ENCODE results near the gene IPO9.
A peak's percentile ranks its signal among the peaks of the same experiment; 100 is the strongest.

IPO9 gene

DNA sequence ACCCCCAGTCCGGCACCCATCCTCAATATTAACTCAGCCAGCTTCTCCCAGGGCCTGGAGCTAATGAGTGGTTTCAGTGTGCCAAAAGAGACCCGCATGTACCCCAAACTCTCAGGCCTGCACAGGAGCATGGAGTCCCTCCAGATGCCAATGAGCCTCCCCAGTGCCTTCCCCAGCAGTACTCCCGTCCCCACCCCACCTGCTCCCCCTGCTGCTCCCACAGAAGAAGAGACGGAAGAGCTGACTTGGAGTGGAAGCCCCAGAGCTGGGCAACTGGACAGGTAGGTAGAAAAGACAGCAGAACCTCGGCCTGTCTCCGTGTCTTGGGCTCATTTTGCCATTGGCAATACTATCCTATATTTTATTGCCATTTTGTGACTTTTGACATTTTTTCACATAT, 45.4 kb upstream of the IPO9 start:
- TF ChIP-seq, protein P1, sequence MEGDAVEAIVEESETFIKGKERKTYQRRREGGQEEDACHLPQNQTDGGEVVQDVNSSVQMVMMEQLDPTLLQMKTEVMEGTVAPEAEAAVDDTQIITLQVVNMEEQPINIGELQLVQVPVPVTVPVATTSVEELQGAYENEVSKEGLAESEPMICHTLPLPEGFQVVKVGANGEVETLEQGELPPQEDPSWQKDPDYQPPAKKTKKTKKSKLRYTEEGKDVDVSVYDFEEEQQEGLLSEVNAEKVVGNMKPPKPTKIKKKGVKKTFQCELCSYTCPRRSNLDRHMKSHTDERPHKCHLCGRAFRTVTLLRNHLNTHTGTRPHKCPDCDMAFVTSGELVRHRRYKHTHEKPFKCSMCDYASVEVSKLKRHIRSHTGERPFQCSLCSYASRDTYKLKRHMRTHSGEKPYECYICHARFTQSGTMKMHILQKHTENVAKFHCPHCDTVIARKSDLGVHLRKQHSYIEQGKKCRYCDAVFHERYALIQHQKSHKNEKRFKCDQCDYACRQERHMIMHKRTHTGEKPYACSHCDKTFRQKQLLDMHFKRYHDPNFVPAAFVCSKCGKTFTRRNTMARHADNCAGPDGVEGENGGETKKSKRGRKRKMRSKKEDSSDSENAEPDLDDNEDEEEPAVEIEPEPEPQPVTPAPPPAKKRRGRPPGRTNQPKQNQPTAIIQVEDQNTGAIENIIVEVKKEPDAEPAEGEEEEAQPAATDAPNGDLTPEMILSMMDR (IDR thresholded peaks at IDR 0.05) = no peak
- no peak overlapping the region for H3K4me3 ChIP-seq
- DNase-seq (ENCODE audit: low spot score) = no peak
- peak overlapping the region in 1 of 2 donors; percentile 57 for H3K27ac ChIP-seq

DNA sequence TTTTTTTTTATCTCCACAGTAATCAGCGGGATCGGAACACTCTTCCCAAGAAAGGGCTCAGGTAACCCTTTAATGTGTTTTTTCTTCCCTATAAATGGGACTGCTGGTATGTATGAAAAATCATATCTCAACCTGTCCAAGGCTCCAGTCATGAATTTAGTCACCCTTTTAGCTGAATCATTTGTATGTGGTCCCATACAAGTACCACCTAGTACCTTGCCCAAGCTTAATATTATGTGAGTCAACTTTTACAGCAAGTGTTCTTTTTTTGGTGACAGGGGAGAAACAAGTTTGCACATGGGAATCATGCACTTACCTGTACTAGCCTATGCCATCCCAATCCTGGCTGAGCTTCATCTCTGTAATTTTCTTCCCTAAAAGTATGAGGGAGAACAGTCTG, 43.7 kb upstream of the IPO9 start:
- Histone ChIP-seq H3K4me3 (no peak overlapping the region), H3K27ac (no peak overlapping the region)
- TF ChIP-seq, protein P1 (IDR thresholded peaks at IDR 0.05) = no peak
- no peak for DNase-seq (ENCODE audit: low spot score)

DNA sequence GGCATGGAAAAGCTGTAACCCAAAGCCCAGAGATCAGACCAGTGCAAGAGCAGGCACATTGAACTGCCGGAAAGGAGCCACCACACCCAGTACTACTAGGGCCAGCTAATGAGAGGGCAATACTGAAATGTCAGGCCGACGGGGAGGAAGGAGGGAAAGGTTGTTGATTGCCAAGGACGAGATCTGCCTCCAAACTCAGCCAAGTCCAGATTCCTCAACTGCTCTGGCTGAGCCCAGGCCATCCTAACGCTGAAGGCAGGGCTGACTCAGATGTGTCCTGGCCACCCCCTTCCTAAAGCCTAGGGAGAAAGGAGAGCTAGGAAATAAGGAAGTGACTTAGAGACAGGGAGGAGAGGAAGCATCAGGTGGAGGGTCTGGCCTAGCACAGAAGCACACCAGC, 42.1 kb upstream of the IPO9 start:
- Histone ChIP-seq H3K27ac (peak overlapping the region; percentile 32 to 82), H3K4me3 (no peak overlapping the region)
- TF ChIP-seq, protein P1 (IDR thresholded peaks at IDR 0.05) = no peak
- DNase-seq (ENCODE audit: low spot score) = peak; percentile 82

DNA sequence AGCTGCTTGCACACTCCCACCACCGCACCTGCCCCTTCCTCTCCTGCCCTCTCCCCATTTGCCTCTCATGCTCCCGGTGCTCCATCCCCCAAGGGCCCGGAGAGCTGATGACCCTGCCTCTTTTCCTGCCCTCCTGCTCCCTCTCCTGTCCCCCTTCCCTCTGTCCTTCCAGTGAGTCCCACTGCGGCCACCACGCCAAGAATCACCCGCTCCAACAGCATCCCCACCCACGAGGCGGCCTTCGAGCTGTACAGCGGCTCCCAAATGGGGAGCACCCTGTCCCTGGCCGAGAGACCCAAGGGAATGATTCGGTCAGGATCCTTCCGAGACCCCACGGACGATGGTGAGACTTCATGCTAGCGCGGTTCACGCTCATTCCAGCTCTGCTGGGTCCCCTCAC, 40.7 kb upstream of the IPO9 start:
- no peak for DNase-seq (ENCODE audit: low spot score)
- H3K27ac ChIP-seq = peak overlapping the region in 1 of 2 donors; percentile 82
- TF ChIP-seq, protein P1 (IDR thresholded peaks at IDR 0.05) = no peak
- H3K4me3 ChIP-seq = no peak overlapping the region

DNA sequence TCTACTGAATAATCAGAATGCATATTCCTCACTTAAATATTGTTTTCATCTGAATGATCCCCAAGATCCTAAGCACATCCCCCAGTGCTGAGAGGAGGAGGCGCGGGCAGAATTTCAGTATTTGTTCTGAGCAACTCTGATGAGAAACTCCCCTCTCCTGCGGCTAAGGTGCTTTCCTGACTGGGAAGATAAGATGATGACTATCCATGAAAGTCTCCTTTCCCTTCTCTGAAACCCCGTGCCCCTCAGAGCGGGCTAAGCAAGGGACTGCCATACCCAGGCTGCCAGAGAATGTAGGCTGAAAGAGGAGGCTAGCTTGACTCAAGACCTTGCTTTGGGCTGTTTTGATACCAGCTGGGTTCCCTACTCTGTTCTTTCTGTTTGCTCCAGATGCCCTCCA, 39.7 kb upstream of the IPO9 start:
- Histone ChIP-seq H3K4me3 (no peak overlapping the region), H3K27ac (peak overlapping the region; percentile 46 to 82)
- TF ChIP-seq, protein P1 (IDR thresholded peaks at IDR 0.05) = no peak
- DNase-seq (ENCODE audit: low spot score) = no peak

DNA sequence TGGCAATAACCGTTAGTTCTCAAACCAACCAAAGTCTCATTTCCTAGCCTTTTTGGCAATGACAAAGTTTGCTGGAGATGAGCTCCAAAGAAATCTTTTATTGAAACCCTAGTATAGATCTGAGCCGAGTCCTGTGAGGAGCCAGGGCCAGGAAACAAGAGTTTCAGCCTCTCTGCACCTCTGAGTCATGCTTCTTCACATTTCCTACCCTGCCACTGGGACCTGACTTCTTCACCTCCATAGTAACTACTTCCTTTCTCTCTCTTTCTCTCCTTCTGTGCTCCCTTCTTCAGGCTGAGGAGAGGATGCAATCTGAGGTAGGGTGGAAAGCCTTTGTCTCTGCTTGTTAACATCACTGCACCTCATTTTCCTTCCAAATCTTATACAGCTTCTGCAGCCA, 38.7 kb upstream of the IPO9 start:
- DNase-seq (ENCODE audit: low spot score) = no peak
- H3K4me3 ChIP-seq = no peak overlapping the region

More for the DNA sequence above, 38.7 kb upstream of the IPO9 start:
- H3K27ac ChIP-seq = peak overlapping the region; percentile 46 to 82
- TF ChIP-seq, protein P1 (IDR thresholded peaks at IDR 0.05) = no peak

All from coronary artery (tissue), 2 donors.